Kasumi-1 (cell line): ENCODE measurements around the gene IFITM10.

Experiments
- DNase-seq, 2 experiments: peaks; one replicate each; lab custom pipeline; 2025; lab: John Stamatoyannopoulos, UW

Gene IFITM10

GRCh38 chr11:1762537-1763302 lies 12.3 kb upstream of the IFITM10 start:
- DNase-seq: peak in 1 of 2 experiments; percentile 27

GRCh38 chr11:1761857-1762536 lies 11.6 kb upstream of the IFITM10 start:
- DNase-seq: no peak

- DNase-seq: no peak
Observed at GRCh38 chr11:1761110-1761856, 10.9 kb upstream of the IFITM10 start.

- no peak for DNase-seq
Observed at GRCh38 chr11:1760351-1761109, 10.1 kb upstream of the IFITM10 start.

- no peak for DNase-seq
Observed at GRCh38 chr11:1759851-1760220, 9.4 kb upstream of the IFITM10 start.

GRCh38 chr11:1759151-1759850 lies 8.9 kb upstream of the IFITM10 start:
- no peak for DNase-seq

GRCh38 chr11:1758611-1759150 lies 8.3 kb upstream of the IFITM10 start:
- DNase-seq: no peak

GRCh38 chr11:1757861-1758610 lies 7.6 kb upstream of the IFITM10 start:
- DNase-seq: peak; percentile 99 to 100

- no peak for DNase-seq
Observed at GRCh38 chr11:1756791-1757771, 6.7 kb upstream of the IFITM10 start.

GRCh38 chr11:1755692-1756561 lies 5.5 kb upstream of the IFITM10 start:
- no peak for DNase-seq

- DNase-seq: no peak
Observed at GRCh38 chr11:1755344-1755691, 4.9 kb upstream of the IFITM10 start.

- no peak for DNase-seq
Observed at GRCh38 chr11:1754376-1755150, 4.2 kb upstream of the IFITM10 start.

GRCh38 chr11:1753929-1754305 lies 3.5 kb upstream of the IFITM10 start:
- no peak for DNase-seq

GRCh38 chr11:1753229-1753928 lies 3.0 kb upstream of the IFITM10 start:
- DNase-seq: no peak

GRCh38 chr11:1752907-1753228 lies 2.5 kb upstream of the IFITM10 start:
- DNase-seq: no peak

GRCh38 chr11:1751999-1752906 lies 1.9 kb upstream of the IFITM10 start:
- no peak for DNase-seq
